HG03039 (cell line): ENCODE results near the gene KSR2.

ENCODE experiments used
- ATAC-seq: cut with Tn5 transposase; IDR thresholded peaks from one replicate; pipeline ENCODE4 v1.9.1; 2021; ENCODE audit warnings: mild to moderate bottlenecking, moderate library complexity; ENCODE audit not compliant: unreplicated experiment

The KSR2 gene

DNA sequence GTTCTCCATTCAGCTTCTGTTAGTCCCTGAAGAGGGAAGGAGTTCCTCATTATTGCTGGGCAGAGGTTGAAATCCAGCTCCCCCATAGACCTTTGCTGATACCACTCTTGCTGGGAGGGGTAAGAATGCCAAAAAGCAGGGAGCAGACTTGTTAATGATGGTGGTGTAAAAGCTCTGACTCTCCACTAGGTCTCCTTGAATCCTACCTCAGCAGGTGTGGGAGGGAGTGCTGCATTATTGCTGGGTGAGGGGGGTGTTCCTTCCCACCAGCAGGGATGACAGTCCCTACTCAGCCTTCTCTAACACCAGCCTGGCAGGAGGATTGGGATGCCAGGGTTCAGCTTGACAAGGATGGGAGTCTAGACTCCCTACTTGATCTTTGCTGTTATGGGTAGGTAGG lies 421.6 kb downstream of the KSR2 start:
- no peak for ATAC-seq

DNA sequence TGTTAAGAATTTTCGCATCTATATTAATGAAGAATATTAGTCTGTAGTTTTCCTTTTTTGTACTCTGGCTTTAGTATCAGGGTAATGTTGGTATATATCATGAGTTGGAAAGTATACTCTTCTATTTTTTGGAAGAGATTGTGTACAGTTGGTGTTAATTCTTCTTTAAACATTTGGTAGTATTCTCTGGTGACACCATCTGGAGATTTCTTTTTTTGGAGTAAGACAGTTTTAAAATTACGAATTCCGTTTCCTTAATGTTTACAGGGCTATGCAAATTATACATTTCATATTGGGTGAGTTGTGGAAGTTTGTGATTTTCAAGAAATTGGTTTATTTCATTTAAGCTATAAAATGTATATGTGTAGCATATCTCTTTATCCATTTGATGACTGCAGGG lies 423.6 kb downstream of the KSR2 start:
- ATAC-seq = no peak

DNA sequence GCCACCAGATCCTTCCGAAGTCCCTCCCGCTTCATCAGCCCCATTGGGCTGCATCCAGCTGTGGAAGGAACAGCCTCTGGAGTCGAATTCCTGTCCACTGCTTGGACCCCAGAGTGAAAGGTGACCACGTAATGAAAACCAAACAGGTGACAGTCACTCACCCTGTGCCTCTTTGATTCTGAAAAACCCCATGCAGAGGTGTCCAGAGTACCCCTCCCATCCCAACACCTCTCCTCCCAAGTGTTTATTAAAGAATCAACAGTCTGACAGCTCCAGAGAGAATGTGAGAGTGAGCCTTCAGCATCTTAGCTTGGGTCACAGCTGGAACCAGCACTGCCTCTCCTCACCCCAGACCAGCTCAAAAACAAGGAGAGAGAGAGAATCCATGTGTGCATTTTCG lies 428.8 kb downstream of the KSR2 start:
- ATAC-seq = no peak

- no peak for ATAC-seq
Measured at GRCh38 chr12:117538926-117539325, 429.9 kb downstream of the KSR2 start.

DNA sequence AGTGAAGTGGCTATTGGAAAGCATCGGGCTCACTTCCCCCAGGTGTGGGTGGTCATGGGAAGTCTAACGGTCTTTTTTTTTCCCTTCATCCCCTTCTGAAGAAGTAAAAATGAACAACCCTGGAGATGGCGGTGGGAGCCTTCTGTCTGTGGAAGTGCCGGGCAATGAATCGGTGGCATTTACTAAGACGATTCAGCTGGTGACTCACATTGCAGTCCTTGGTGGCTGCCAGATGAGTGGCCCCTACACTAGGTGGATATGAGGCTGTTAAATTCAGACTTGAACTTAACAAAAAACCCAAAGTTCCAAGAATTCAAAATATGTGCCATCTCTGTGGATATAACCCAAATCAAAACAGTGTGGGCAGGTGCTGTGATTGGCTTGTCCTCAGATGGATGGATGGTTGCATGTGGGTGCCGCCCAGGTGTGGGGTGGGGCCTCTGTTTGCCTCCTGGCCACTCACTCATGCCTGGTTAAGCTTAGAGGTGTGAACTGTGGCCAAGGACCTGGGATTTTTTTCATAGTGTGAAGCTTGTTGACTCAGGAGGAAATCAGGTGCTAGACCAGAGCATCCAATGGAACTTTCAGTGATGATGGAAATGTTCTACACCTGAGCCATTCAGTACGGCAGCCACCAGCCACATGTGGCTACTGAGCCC lies 430.6 kb downstream of the KSR2 start:
- ATAC-seq = no peak

GRCh38 chr12:117533687-117534086 lies 435.1 kb downstream of the KSR2 start:
- no peak for ATAC-seq

- no peak for ATAC-seq
Measured at GRCh38 chr12:117530796-117531195, 438.0 kb downstream of the KSR2 start.

- ATAC-seq = no peak
Measured at GRCh38 chr12:117528538-117528937, 440.3 kb downstream of the KSR2 start.

DNA sequence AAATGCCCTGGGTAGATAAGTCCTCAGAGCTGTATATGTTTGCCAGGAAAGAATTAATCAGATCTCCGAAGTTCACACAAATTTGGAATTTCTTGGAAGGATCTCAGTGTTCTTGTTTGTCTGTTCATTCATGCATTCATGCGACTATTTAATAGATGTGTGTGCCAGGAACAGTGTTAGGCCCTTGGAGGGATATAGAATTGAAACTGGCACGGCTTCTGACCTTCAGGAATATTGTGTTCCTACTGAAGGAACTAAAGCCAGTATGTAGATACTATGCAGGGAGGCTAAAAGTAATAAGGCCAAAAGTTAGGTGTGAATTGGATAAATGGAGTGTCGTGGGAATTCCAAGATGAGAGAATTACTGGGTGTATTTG lies 441.3 kb downstream of the KSR2 start:
- ATAC-seq = no peak

GRCh38 chr12:117526757-117527478 lies 441.9 kb downstream of the KSR2 start:
- ATAC-seq = no peak

GRCh38 chr12:117525766-117526165 lies 443.0 kb downstream of the KSR2 start:
- no peak for ATAC-seq

DNA sequence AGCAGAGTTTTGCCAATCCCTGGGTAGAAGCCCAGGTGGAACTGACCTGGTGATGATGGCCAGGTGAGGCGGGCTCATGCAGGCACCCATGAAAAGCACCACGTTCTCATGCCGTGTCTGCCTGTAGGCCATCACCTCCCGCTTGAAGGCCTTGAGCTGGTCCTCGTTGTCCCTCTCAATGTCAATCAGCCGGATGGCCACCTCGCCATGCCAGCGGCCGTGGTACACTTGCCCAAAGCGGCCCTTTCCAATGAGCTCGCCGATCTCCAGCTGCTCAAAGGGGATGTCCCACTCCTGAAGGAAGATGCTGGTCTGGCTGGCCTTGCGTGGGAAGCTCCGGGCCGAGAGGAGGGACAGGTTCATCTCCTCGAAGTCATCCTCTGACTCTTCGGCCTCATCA lies 444.0 kb downstream of the KSR2 start:
- no peak for ATAC-seq

DNA sequence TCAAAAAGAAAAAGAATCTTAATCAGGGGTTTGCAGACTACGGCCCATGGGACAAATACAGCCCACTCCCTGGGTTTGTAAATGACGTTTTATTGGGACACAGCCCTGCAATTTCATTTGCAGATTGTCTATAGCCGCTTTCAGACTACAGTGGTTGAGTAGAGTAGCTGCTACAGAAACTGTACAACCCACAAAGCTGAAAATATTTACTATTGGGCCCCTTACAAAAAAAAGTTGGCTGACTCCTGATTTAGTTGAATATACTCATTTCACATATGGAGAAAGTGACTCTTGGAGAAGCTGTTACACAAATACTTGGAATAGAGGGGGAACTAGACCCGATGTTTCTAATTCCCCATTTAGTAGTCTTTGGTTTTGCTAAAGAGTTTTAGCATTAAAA lies 444.8 kb downstream of the KSR2 start:
- ATAC-seq = no peak

DNA sequence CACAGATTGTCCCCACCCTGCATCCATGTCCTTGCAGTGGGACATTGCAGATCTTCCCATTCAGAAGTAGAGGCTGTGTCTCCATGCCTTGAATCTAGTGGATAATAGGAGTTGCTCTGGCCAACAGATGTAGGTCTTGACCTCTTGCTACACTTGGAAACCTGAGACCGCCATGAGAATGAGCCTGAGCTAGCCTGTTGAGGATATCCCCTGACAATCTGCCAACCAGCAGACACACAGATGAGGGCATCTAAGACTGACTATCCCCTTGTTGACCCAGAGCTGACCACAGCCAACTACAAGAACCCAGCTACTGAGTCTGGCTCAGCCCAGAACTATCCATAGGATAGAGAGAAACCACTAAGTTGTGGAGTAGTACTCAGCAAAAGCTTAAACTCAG lies 446.2 kb downstream of the KSR2 start:
- ATAC-seq = no peak

- ATAC-seq = no peak
Measured at GRCh38 chr12:117521867-117522266, 446.9 kb downstream of the KSR2 start.

- no peak for ATAC-seq
Measured at GRCh38 chr12:117521346-117521745, 447.4 kb downstream of the KSR2 start.

DNA sequence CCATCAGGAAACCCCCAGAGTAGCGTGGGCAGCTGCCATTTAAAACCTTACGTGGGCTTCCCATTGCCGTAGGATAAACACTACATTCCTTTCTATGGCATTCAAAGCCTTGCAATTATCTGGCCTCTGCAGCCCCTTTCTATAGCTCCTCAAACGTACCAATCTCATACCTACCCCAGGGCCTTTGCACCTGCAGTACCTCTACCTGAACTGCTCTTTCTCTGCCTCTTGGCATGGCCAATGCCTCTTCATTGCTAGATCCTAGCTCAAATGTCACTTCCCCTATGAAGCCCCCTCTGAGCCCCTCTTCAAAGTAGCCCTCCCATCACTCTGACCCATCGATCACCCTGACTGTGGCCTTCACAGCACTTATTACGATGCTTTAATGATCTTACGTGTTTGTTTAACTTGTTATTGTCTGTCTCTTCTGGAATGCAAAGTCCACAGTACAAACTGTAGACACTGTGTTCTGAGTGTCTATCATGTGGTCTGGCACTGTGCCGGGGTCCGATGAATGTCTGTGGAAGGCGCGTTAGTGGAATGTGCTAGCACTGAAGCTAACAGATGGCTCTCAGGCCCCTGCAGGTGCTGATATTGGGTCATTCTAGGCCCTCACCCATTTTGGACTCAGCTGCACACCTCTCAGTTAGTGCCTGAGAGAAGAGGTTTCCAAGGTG lies 450.1 kb downstream of the KSR2 start:
- ATAC-seq = no peak

- no peak for ATAC-seq
Measured at GRCh38 chr12:117517219-117517739, 451.5 kb downstream of the KSR2 start.

GRCh38 chr12:117516034-117516433 lies 452.8 kb downstream of the KSR2 start:
- no peak for ATAC-seq

DNA sequence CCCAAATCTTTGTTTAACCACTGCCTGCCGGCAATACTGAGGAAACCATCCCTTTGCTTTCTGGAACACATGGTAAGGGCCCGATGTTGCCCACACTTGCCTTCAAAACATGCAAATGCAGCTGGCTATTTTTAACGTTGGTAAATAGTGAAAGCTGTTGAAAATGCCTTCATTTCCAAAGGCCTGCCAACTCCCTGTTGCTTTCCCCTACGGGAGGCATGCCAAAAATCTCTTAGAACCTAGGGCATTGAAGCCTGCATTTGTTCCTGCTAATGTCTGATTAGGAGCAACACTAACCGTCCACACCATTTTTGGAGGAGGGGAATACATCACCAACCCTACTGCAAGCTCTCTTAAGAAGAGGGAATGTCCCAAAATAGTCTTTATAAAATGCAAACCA lies 454.8 kb downstream of the KSR2 start:
- no peak for ATAC-seq

DNA sequence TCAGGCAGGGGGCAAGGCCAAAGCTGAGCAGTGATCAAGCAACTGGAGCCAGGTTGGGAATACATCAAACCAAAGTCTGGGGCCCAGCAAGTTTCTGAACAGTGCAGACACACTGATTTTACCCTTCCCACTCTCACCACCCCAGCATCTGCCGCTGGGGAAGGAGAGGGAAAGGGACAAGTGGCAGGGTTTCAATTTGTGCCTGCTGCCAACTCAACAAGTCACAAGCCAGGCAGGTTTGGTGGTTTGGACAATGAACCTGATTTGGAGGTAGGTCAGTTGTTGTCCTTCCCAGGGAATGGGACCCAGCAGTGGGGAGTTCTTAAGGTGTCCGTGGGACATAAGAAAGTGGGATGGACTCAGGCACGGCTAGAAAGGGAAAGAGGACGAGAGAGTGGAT lies 455.4 kb downstream of the KSR2 start:
- ATAC-seq = no peak

GRCh38 chr12:117508468-117508867 lies 460.3 kb downstream of the KSR2 start:
- no peak for ATAC-seq
